ENCODE results near the gene TIMM8A.

The TIMM8A gene

DNA sequence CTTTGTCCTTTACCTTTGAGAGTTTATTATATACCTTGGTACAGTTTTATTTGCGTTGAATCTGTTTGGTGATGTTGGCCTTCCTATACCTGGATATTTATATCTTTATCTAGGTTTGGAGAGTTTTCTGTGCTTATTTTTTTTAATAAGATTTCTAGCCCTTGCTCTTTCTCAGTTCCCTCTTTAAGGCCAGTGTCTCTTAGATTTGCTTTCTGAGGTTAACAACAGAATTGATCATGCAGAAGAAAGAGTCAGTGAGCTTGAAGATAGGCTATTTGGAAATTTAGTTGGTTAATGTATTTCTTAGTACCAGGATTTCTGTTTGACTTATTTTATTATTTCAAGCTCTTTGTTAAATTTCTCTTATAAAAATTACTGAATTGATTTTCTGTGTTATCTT lies 44.8 kb downstream of the TIMM8A start:
- DNase-seq (ENCODE audit: insufficient read length, low spot score) (no peak), FAIRE-seq (no peak)
- TF ChIP-seq SPI1 (IDR thresholded peaks at IDR 0.05; ENCODE audit: low read depth, low read length), result peak; percentile 71
- TF ChIP-seq POLR2AphosphoS5 (IDR thresholded peaks at IDR 0.05; ENCODE audit: low read depth, low read length), result no peak
